Ishikawa (cell line): ENCODE measurements around the gene CACNA1A.

Source experiments
- CEBPB ChIP-seq: IDR thresholded peaks from 2 replicates; pipeline ENCODE4 v1.6.1; 2012
- FOXM1 ChIP-seq: IDR thresholded peaks from 2 replicates; pipeline ENCODE4 v1.6.1; 2012; ENCODE audit warnings: low read depth, borderline replicate concordance
- MAX ChIP-seq: IDR thresholded peaks from 2 replicates; pipeline ENCODE4 v1.6.1; 2012
- NFIC ChIP-seq: IDR thresholded peaks from 2 replicates; pipeline ENCODE4 v1.6.1; 2012
- REST ChIP-seq: IDR thresholded peaks from 2 replicates; pipeline ENCODE4 v1.6.1; 2012; ENCODE audit warnings: low read depth, mild to moderate bottlenecking
- TAF1 ChIP-seq: IDR thresholded peaks from 2 replicates; pipeline ENCODE4 v1.6.1; 2012; ENCODE audit warnings: low read depth, mild to moderate bottlenecking
- USF1 ChIP-seq: IDR thresholded peaks from 2 replicates; pipeline ENCODE4 v1.6.1; 2012
- YY1 ChIP-seq: IDR thresholded peaks from 2 replicates; pipeline ENCODE4 v1.6.1; 2012; ENCODE audit warnings: low read depth

DNA sequence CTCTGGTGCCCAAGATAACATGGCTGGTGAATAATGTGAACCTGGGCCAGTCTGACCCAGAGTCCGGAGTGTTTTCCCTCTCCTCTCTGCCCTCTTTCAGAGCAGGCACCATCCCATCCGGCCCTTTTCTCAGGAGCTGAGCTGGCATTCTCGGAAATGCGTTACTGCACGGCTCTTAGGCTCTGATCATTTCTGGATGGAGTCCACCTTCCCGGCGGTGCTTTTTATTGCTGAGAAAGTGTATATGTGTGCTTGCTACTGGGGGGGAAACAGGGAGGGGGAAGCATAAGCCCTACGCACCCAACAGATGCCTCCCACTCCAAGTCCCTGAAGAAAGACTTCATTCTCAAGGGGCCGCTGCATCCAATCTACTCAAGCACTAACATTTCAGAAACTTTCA is 6.6 kb downstream of the CACNA1A start:
- no peak for TF ChIP-seq REST
- no peak for TF ChIP-seq TAF1
- TF ChIP-seq CEBPB: no peak
- no peak for TF ChIP-seq MAX
- TF ChIP-seq USF1: no peak
- no peak for TF ChIP-seq YY1
- TF ChIP-seq FOXM1: no peak
- no peak for TF ChIP-seq NFIC
